Measurements from ENCODE around the gene OR10H1. TPM values are rescaled to one million over a fixed set of nuclear protein-coding genes. Genes with fewer than 3 reads are reported as not detected.
"Not testable (repeated sequence)": the region's sequence is repeated elsewhere in the genome, so short reads cannot be mapped to it uniquely, and the experiment has no call there.

The OR10H1 gene
- total and polyA plus RNA-seq, 9 of the 15 experiments (the other 6 are each of a cell fraction or from before 2014, with no cell fraction given), result not detected

DNA sequence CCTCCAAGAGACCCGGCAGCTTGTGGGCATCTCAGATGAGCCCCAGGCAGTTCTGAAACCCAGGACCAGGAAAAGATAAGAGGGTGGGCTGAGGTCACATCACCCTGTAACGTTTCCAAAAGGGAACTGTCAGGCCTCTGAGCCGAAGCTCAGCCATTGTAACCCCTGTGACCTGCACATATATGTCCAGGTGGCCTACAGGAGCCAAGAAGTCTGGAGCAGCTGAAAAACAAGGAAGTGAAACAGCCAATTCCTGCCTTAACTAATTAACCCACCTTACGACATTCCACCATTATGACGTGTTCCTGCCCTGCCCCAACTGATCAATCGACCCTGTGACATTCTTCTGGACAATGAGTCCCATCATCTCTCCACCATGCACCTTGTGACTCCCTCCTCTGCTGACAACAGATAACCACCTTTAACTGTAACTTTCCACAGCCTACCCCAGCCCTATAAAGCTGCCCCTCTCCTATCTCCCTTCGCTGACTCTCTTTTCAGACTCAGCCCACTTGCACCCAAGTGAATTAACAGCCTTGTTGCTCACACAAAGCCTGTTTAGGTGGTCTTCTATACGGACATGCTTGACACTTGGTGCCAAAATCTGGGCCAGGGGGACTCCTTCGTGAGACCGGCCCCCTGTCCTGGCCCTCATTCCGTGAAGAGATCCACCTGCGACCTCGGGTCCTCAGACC, 13.3 kb upstream of the OR10H1 start (continued):
- TF ChIP-seq, protein P1, sequence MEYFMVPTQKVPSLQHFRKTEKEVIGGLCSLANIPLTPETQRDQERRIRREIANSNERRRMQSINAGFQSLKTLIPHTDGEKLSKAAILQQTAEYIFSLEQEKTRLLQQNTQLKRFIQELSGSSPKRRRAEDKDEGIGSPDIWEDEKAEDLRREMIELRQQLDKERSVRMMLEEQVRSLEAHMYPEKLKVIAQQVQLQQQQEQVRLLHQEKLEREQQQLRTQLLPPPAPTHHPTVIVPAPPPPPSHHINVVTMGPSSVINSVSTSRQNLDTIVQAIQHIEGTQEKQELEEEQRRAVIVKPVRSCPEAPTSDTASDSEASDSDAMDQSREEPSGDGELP (CRISPR knock-in tag; IDR thresholded peaks at IDR 0.05; ENCODE audit: borderline replicate concordance), result peak; percentile 39
- TF ChIP-seq HMBOX1 (IDR thresholded peaks at IDR 0.05) (peak; percentile 29; the same call in 1 of the 2 replicates), PHB2 (IDR thresholded peaks at IDR 0.05; ENCODE audit: low read depth) (peak; percentile 74; the same call in 1 of the 2 replicates), ZFP1 (CRISPR knock-in tag; IDR thresholded peaks at IDR 0.05) (peak; percentile 57; the same call in 1 of the 2 replicates), MTA3 (IDR thresholded peaks at IDR 0.05; ENCODE audit: borderline replicate concordance) (peak; percentile 53; the same call in 1 of the 2 replicates), TCF15 (CRISPR knock-in tag; IDR thresholded peaks at IDR 0.05) (peak; percentile 91), SPI1 (IDR thresholded peaks at IDR 0.05; ENCODE audit: borderline replicate concordance, low read depth, low read length) (peak; percentile 74; the same call in 1 of the 2 replicates), NR4A1 (tag; IDR thresholded peaks at IDR 0.05) (peak; percentile 95), YY1 (IDR thresholded peaks at IDR 0.05; ENCODE audit: borderline replicate concordance in 1 of 3, control insufficient read depth in 1 of 3, extremely low read depth in 1 of 3, insufficient read depth in 3 of 3, insufficient read length in 1 of 3, insufficient replicate concordance in 2 of 3, low read depth in 1 of 3, low read length in 2 of 3) (peak in 1 of 3 experiments; percentile 39), DMBX1 (CRISPR knock-in tag; IDR thresholded peaks at IDR 0.05; ENCODE audit: borderline replicate concordance) (peak; percentile 93), MYC (CRISPR knock-in tag; IDR thresholded peaks at IDR 0.05; ENCODE audit: borderline replicate concordance, low read depth) (0 out of 2 replicates have a peak, but pooled peaks have one; percentile 26), EP400 (IDR thresholded peaks at IDR 0.05) (peak; percentile 36), MTA1 (IDR thresholded peaks at IDR 0.05; ENCODE audit: borderline replicate concordance) (peak; percentile 46; the same call in 1 of the 2 replicates), RBFOX2 (IDR thresholded peaks at IDR 0.05; ENCODE audit: low read depth, low read length) (peak; percentile 64), ZNF445 (CRISPR knock-in tag; IDR thresholded peaks at IDR 0.05; ENCODE audit: low read depth) (0 out of 2 replicates have a peak, but pooled peaks have one; percentile 58), ZNF354B (CRISPR knock-in tag; IDR thresholded peaks at IDR 0.05) (peak; percentile 39; the same call in 1 of the 2 replicates), ZNF311 (CRISPR knock-in tag; IDR thresholded peaks at IDR 0.05) (peak; percentile 92), ZNF134 (CRISPR knock-in tag; conservative IDR thresholded peaks at IDR 0.05) (peak; percentile 68), TEAD4 (IDR thresholded peaks at IDR 0.05; ENCODE audit: low read length) (peak; percentile 81)
- not testable (repeated sequence) for TF ChIP-seq NR4A1 (CRISPR knock-in tag; IDR thresholded peaks at IDR 0.05); MYC (IDR thresholded peaks at IDR 0.05; ENCODE audit: low read depth, low read length); TEAD4 (CRISPR knock-in tag; IDR thresholded peaks at IDR 0.05; ENCODE audit: borderline replicate concordance)
